GM23338 (cell line): ENCODE results near the gene IMMP2L.

Experiments used
- CREB1 ChIP-seq: fragments of 250-450 bp; sonication (Bioruptor Pico); IDR thresholded peaks from 2 replicates; pipeline ENCODE4 v1.5.0; 2020; ENCODE audit warnings: low read depth, mild to moderate bottlenecking, moderate library complexity
- EZH2 ChIP-seq: fragments of 200-600 bp; sonication (generic); IDR thresholded peaks from one replicate; pipeline ENCODE4 v1.8.0; 2017; ENCODE audit warnings: antibody characterized with exemption, mild to moderate bottlenecking, low read depth; ENCODE audit not compliant: unreplicated experiment
- EZH2phosphoT487 ChIP-seq: fragments of 200-600 bp; sonication (generic); IDR thresholded peaks from one replicate; pipeline ENCODE4 v1.8.1; 2018; ENCODE audit warnings: antibody characterized with exemption; ENCODE audit not compliant: unreplicated experiment
- POLR2AphosphoS5 ChIP-seq: IDR thresholded peaks from 2 replicates; pipeline ENCODE4 v1.6.1; 2016; ENCODE audit warnings: antibody characterized with exemption, low read depth
- REST ChIP-seq: IDR thresholded peaks from one replicate; pipeline ENCODE4 v1.6.1; 2018; ENCODE audit warnings: antibody characterized with exemption; ENCODE audit not compliant: unreplicated experiment
- ZNF331 ChIP-seq: fragments of 250-450 bp; sonication (Bioruptor Pico); IDR thresholded peaks from 2 replicates; pipeline ENCODE4 v1.5.0; 2020; ENCODE audit warnings: low read depth, mild to moderate bottlenecking, moderate library complexity
- ZNF462 ChIP-seq: fragments of 250-450 bp; sonication (Bioruptor Pico); IDR thresholded peaks from 2 replicates; pipeline ENCODE4 v1.5.0; 2020; ENCODE audit warnings: mild to moderate bottlenecking, moderate library complexity
- TF ChIP-seq, protein P1 (sequence below), 2 experiments: fragments of 200-600 bp in 1 of 2; sonication (generic) in 1 of 2; conservative IDR thresholded peaks; 2 replicates each; pipeline versions ENCODE4 v1.5.1 to v1.6.1; 2016 to 2017; ENCODE audit warnings: antibody characterized with exemption in 2 of 2, low read depth in 2 of 2, mild to moderate bottlenecking in 2 of 2, moderate library complexity in 1 of 2

DNA sequence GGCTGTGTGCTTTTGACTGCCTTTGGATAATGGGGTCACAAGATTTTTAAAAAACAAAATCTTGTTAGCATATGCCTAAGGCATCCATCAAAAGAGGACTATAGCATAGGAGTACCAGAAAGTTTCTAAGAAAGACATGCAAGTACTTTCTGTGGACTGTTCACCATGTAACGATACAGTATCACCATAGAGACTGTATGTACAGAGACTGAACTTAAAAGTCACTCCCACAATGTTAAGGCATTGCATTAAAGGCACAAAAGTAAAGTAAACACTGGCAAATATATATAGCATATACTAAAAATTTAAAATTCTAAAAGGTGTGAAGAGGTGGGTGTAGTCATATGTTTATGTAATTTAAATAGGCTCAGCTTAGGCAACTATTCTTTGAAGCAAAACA, 190.9 kb downstream of the IMMP2L start:
- TF ChIP-seq, protein P1, sequence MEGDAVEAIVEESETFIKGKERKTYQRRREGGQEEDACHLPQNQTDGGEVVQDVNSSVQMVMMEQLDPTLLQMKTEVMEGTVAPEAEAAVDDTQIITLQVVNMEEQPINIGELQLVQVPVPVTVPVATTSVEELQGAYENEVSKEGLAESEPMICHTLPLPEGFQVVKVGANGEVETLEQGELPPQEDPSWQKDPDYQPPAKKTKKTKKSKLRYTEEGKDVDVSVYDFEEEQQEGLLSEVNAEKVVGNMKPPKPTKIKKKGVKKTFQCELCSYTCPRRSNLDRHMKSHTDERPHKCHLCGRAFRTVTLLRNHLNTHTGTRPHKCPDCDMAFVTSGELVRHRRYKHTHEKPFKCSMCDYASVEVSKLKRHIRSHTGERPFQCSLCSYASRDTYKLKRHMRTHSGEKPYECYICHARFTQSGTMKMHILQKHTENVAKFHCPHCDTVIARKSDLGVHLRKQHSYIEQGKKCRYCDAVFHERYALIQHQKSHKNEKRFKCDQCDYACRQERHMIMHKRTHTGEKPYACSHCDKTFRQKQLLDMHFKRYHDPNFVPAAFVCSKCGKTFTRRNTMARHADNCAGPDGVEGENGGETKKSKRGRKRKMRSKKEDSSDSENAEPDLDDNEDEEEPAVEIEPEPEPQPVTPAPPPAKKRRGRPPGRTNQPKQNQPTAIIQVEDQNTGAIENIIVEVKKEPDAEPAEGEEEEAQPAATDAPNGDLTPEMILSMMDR (conservative IDR thresholded peaks at IDR 0.05; ENCODE audit: low read depth in 2 of 2): no peak
- no peak for TF ChIP-seq POLR2AphosphoS5
- no peak for TF ChIP-seq REST
- TF ChIP-seq EZH2: no peak
- TF ChIP-seq ZNF331 (CRISPR knock-in tag): no peak
- no peak for TF ChIP-seq EZH2phosphoT487
- no peak for TF ChIP-seq ZNF462 (CRISPR knock-in tag)
- TF ChIP-seq CREB1: no peak
